MCF 10A (cell line): ENCODE data around the gene CFHR5. TPM values are rescaled to one million over a fixed set of nuclear protein-coding genes. Genes with fewer than 3 reads are reported as not detected.
"Not testable (repeated sequence)": the region's sequence is repeated elsewhere in the genome, so short reads cannot be mapped to it uniquely, and the experiment has no call there.

Experiments
- BruUV-seq: library from RNA; stranded (reverse); fragments of 400-500 nt; replicated peaks from 2 replicates; lab custom pipeline; 2021; lab: Mats Ljungman, UMichigan
- CTCF ChIA-PET: fragments of 300-600 bp; sonication (Branson Sonifier 250); formaldehyde crosslinking; extraction: SDS; loops from one replicate; lab custom pipeline; 2021; ENCODE audit warnings: antibody characterized with exemption, inconsistent platforms; lab: Yijun Ruan, JAX
- POLR2A ChIA-PET: fragments of 300-600, 350-650 bp; sonication (Branson Sonifier 250); formaldehyde crosslinking; extraction: SDS; loops from one replicate; lab custom pipeline; 2020; ENCODE audit warnings: antibody characterized with exemption, inconsistent platforms; lab: Yijun Ruan, JAX
- DNase-seq: peaks from one replicate; pipeline ENCODE4 v3.0.0-alpha.2; 2018; ENCODE audit not compliant: unreplicated experiment
- H3K27ac Mint-ChIP-seq: one replicate; pipeline ENCODE4 v1.8.0; 2022; ENCODE audit warnings: mild to moderate bottlenecking, low read depth, mixed read lengths; ENCODE audit not compliant: unreplicated experiment
- H3K27me3 Mint-ChIP-seq: one replicate; pipeline ENCODE4 v1.8.0; 2022; ENCODE audit warnings: mixed read lengths; ENCODE audit not compliant: insufficient read depth, unreplicated experiment
- H3K36me3 Mint-ChIP-seq: one replicate; pipeline ENCODE4 v1.8.0; 2022; ENCODE audit warnings: mild to moderate bottlenecking, moderate library complexity, mixed read lengths; ENCODE audit not compliant: insufficient read depth, unreplicated experiment
- H3K4me1 Mint-ChIP-seq: one replicate; pipeline ENCODE4 v1.8.0; 2022; ENCODE audit warnings: mixed read lengths; ENCODE audit not compliant: insufficient read depth, unreplicated experiment
- H3K4me3 Mint-ChIP-seq: one replicate; pipeline ENCODE4 v1.8.0; 2022; ENCODE audit warnings: mild to moderate bottlenecking, moderate library complexity, mixed read lengths; ENCODE audit not compliant: unreplicated experiment
- H3K9me3 Mint-ChIP-seq: one replicate; pipeline ENCODE4 v1.8.0; 2022; ENCODE audit warnings: mixed read lengths; ENCODE audit not compliant: unreplicated experiment
- intact Hi-C: fragments of 100-400 bp; cut with micrococcal nuclease; formaldehyde crosslinking; loops from 2 replicates; pipeline ENCODE4 v1.14.1; 2022
- total RNA-seq: library from RNA; stranded (reverse); gene quantifications from 2 replicates; pipeline ENCODE4 v1.2.3, GENCODE V29; 2022
- TF ChIP-seq, protein P1 (sequence below): fragments of 200-600 bp; IDR thresholded peaks from one replicate; pipeline ENCODE4 v1.8.0; 2022; ENCODE audit warnings: antibody characterized with exemption, mild to moderate bottlenecking; ENCODE audit not compliant: unreplicated experiment

Gene CFHR5
- total RNA-seq, 1 experiment from 2014 or later, result not detected

DNA sequence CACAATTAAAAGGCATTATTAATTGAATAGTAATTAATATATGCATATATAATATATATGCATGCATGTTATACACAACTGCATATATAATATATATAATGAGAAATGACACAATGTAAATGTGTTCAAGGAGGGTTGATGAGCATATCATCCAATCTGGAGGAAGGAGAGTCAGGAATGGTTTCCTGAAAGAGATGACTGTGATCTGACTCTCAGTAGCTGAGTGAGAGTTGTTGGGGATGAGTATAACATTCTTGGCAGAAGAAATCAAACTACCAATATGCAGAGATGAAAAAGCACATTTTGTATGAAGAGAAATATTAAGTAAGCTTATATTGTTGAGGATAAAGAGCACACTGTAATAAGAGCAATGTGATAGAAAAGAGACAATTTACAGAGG is 52.4 kb downstream of the CFHR5 start:
- DNase-seq, result no peak
- H3K4me3 Mint-ChIP-seq, result no peak overlapping the region
- intact Hi-C loops, result no loop called here
- no peaks in the 10 kb centered on the region for H3K9me3 Mint-ChIP-seq
- no peak overlapping the region for H3K27ac Mint-ChIP-seq
- POLR2A ChIA-PET, result no interaction called here
- H3K4me1 Mint-ChIP-seq, result peaks cover 4% of the 10 kb centered on the region
- TF ChIP-seq, protein P1, sequence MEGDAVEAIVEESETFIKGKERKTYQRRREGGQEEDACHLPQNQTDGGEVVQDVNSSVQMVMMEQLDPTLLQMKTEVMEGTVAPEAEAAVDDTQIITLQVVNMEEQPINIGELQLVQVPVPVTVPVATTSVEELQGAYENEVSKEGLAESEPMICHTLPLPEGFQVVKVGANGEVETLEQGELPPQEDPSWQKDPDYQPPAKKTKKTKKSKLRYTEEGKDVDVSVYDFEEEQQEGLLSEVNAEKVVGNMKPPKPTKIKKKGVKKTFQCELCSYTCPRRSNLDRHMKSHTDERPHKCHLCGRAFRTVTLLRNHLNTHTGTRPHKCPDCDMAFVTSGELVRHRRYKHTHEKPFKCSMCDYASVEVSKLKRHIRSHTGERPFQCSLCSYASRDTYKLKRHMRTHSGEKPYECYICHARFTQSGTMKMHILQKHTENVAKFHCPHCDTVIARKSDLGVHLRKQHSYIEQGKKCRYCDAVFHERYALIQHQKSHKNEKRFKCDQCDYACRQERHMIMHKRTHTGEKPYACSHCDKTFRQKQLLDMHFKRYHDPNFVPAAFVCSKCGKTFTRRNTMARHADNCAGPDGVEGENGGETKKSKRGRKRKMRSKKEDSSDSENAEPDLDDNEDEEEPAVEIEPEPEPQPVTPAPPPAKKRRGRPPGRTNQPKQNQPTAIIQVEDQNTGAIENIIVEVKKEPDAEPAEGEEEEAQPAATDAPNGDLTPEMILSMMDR, result no peak
- BruUV-seq, result no TSS peak
- no peaks in the 10 kb centered on the region for H3K27me3 Mint-ChIP-seq
- CTCF ChIA-PET, result interaction anchor here (0.6 to 1.0 kb wide), 2 partner anchors 195 to 334 kb away, joined by 3 read pairs; no protein-coding TSS in a partner anchor
- H3K36me3 Mint-ChIP-seq, result no peaks in the 10 kb centered on the region

DNA sequence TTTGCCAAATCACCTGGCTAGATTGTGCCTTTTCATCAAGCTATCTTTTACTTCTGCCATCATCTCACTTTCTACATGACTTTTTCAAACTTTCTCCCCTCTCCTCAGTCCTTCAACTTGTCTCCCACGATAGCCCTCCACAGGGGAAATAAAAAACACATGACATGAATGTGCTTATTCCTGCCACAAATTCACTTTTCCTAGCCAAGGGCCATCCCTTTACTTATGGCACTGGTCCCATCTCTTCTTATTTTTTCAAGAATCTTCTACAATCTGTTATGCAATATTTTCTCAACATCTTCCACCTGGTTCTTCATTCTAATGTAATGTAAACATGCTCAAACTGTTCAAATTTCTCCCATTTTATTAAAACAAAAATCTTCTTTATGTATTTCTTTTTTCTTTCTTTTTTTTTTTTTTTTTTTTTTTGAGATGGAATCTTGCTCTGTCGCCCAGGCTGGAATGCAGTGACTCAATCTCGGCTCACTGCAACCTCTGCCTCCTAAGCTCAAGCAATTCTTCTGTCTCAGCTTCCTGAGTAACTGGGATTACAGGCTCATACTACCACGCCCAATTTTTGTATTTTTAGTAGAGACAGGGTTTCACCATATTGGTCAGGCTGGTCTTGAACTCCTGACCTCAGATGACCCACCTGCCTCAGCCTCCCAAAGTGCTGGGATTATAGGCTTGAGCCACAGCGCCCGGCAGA is 57.4 kb downstream of the CFHR5 start:
- peak; percentile 65 for DNase-seq
- intact Hi-C loops, H3K4me3 Mint-ChIP-seq, BruUV-seq, H3K36me3 Mint-ChIP-seq, H3K27ac Mint-ChIP-seq, POLR2A ChIA-PET, CTCF ChIA-PET, H3K27me3 Mint-ChIP-seq, H3K9me3 Mint-ChIP-seq: not testable (repeated sequence)
- H3K4me1 Mint-ChIP-seq, result peaks cover 13% of the 10 kb centered on the region

DNA sequence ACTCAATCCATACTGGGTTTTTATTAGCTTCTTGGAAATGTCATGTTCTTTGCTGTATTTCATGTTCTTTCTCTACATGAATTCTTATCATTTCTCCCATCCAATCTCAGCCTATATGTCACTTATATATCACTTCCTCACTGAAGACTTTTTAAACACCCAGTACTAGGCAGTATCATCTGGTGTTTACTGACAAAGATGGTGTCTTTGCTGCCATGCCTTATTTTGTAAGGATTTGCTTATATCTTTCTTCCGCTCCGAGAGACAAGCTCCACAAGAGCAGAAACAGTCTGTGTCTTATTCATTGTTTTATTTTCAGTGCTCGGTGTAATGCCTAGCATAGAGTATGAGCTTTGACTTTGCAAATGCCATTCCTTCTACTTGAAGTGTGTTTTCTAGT is 59.5 kb downstream of the CFHR5 start:
- Mint-ChIP-seq H3K9me3 (no peaks in the 10 kb centered on the region), H3K4me3 (no peak overlapping the region), H3K4me1 (peaks cover 13% of the 10 kb centered on the region), H3K36me3 (no peaks in the 10 kb centered on the region), H3K27ac (no peak overlapping the region), H3K27me3 (no peaks in the 10 kb centered on the region)
- intact Hi-C loops, result no loop called here
- BruUV-seq, result no TSS peak
- TF ChIP-seq, protein P1, result no peak
- no peak for DNase-seq
- ChIA-PET POLR2A (interaction anchor here (1.3 kb wide), 1 partner anchor 10 kb away, joined by 3 read pairs; no protein-coding TSS in a partner anchor), CTCF (interaction anchor here (0.6 to 0.7 kb wide), 4 partner anchors 19 to 918 kb away, joined by 3 to 5 read pairs (median 3); no protein-coding TSS in a partner anchor)

DNA sequence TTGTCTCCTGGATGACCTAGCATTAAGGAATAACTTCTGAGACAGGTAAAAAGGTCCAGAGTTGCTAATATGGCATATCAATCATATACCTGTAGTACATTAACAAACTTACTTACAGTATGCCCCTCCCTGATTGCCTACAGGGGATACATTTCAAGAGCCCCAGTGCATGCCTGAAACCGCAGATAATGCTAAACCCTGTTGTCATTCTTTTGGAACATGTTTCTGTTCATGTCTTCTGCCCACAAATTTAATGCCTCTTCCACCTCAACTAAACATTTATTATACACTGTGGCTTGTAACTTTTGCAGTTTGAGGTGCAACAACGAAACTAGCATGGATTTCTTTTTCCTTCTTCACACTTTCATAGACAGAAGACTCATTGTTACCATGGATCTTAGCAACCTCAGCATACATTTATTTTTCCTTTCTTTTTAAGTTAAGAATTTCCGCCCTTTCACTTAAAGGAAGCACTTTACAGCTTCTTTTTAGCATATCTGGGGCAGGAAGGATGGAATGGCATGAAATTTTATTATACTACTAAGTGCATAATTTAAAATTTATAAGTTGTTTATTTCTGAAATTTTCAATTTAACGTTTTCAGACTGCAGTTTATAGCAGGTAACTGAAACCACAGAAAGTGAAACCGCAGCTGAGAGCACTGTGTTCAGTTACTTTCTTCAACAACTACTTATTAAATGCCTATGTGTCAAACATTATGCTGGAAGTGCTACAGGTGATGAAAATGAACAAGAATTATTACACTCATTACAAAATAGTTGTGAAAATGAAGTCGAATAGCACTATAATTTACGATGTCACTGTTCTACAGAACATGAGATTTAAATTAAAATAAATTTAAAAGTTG is 64.4 kb downstream of the CFHR5 start:
- no peaks in the 10 kb centered on the region for H3K9me3 Mint-ChIP-seq
- H3K27ac Mint-ChIP-seq, result no peak overlapping the region
- ChIA-PET POLR2A (no interaction called here), CTCF (interaction anchor here (0.6 to 0.7 kb wide), 2 partner anchors 21 to 472 kb away, joined by 3 read pairs; no protein-coding TSS in a partner anchor)
- BruUV-seq, result no TSS peak
- H3K4me3 Mint-ChIP-seq, result no peak overlapping the region
- no peaks in the 10 kb centered on the region for H3K4me1 Mint-ChIP-seq
- no peaks in the 10 kb centered on the region for H3K36me3 Mint-ChIP-seq
- TF ChIP-seq, protein P1, result no peak
- no peak for DNase-seq
- H3K27me3 Mint-ChIP-seq, result no peaks in the 10 kb centered on the region
- intact Hi-C loops, result no loop called here
